Measurements from ENCODE around the gene IP6K1. TPM values are rescaled to one million over a fixed set of nuclear protein-coding genes. Genes with fewer than 3 reads are reported as not detected.
"Not testable (repeated sequence)": the region's sequence is repeated elsewhere in the genome, so short reads cannot be mapped to it uniquely, and the experiment has no call there.

Gene IP6K1
- total RNA-seq, 1 experiment from 2014 or later = 32.2 TPM

GRCh38 chr3:49750056-49750455, 36.3 kb downstream of the IP6K1 start:
- POLR2A ChIA-PET = no interaction called here
- no peak for TF ChIP-seq ZNF219 (CRISPR knock-in tag; IDR thresholded peaks at IDR 0.05; ENCODE audit: borderline replicate concordance)
- H3K36me3 Mint-ChIP-seq = peaks cover 10% of the 10 kb centered on the region
- no peaks in the 10 kb centered on the region for H3K27me3 Mint-ChIP-seq (ENCODE audit: low read depth)
- peak overlapping the region; percentile 51; the same call in 1 of the 2 replicates for H3K27ac Mint-ChIP-seq
- ATAC-seq (no peak), DNase-seq (ENCODE audit: low spot score) (no peak)
- no peaks in the 10 kb centered on the region for H3K9me3 Mint-ChIP-seq
- CTCF ChIA-PET = no interaction called here
- no peak overlapping the region for H3K4me3 Mint-ChIP-seq
- no peaks in the 10 kb centered on the region for H3K4me1 Mint-ChIP-seq

GRCh38 chr3:49748874-49749273, 37.5 kb downstream of the IP6K1 start:
- DNase-seq (ENCODE audit: low spot score); ATAC-seq; H3K9me3 Mint-ChIP-seq; POLR2A ChIA-PET; H3K4me1 Mint-ChIP-seq; H3K27ac Mint-ChIP-seq; H3K27me3 Mint-ChIP-seq (ENCODE audit: low read depth); H3K4me3 Mint-ChIP-seq: not testable (repeated sequence)
- CTCF ChIA-PET = interaction anchor here (1.2 to 1.5 kb wide), 2 partner anchors 48 to 54 kb away, joined by 4 to 7 read pairs; partner anchors contain the start of gene INKA1
- peaks cover 17% of the 10 kb centered on the region for H3K36me3 Mint-ChIP-seq

GRCh38 chr3:49747792-49748480, 38.4 kb downstream of the IP6K1 start:
- peaks cover 17% of the 10 kb centered on the region for H3K36me3 Mint-ChIP-seq
- DNase-seq (ENCODE audit: low spot score) (no peak), ATAC-seq (no peak)
- no peak overlapping the region for H3K4me3 Mint-ChIP-seq
- ChIA-PET POLR2A (interaction anchor here (0.6 kb wide), 1 partner anchor 19 kb away, joined by 5 read pairs; no protein-coding TSS in a partner anchor), CTCF (interaction anchor here (1.2 to 1.5 kb wide), 2 partner anchors 47 to 55 kb away, joined by 4 to 7 read pairs; partner anchors contain the start of gene INKA1)
- H3K4me1 Mint-ChIP-seq = no peaks in the 10 kb centered on the region
- H3K27ac Mint-ChIP-seq = peak overlapping the region; percentile 85
- no peaks in the 10 kb centered on the region for H3K27me3 Mint-ChIP-seq (ENCODE audit: low read depth)
- no peaks in the 10 kb centered on the region for H3K9me3 Mint-ChIP-seq
- TF ChIP-seq GABPB1 (CRISPR knock-in tag; IDR thresholded peaks at IDR 0.05) = peak; percentile 94
- TF ChIP-seq NR1H2 (CRISPR knock-in tag; IDR thresholded peaks at IDR 0.05) = no peak
- TF ChIP-seq ELF4 (CRISPR knock-in tag; IDR thresholded peaks at IDR 0.05; ENCODE audit: low read depth) = no peak
- TF ChIP-seq ATF3 (CRISPR knock-in tag; conservative IDR thresholded peaks at IDR 0.05) = no peak

- Mint-ChIP-seq H3K36me3 (peaks cover 17% of the 10 kb centered on the region), H3K27me3 (ENCODE audit: low read depth) (no peaks in the 10 kb centered on the region), H3K4me3 (no peak overlapping the region), H3K27ac (peak overlapping the region; percentile 60), H3K9me3 (no peaks in the 10 kb centered on the region), H3K4me1 (no peaks in the 10 kb centered on the region)
- TF ChIP-seq ZBTB43 (CRISPR knock-in tag; IDR thresholded peaks at IDR 0.05) (no peak), ERG (CRISPR knock-in tag; IDR thresholded peaks at IDR 0.05) (no peak), SP1 (CRISPR knock-in tag; conservative IDR thresholded peaks at IDR 0.05) (no peak), TEAD1 (CRISPR knock-in tag; IDR thresholded peaks at IDR 0.05) (no peak), MXD4 (CRISPR knock-in tag; IDR thresholded peaks at IDR 0.05; ENCODE audit: borderline replicate concordance) (no peak), NR3C1 (CRISPR knock-in tag; conservative IDR thresholded peaks at IDR 0.05; ENCODE audit: low read depth) (no peak), ZNF121 (CRISPR knock-in tag; IDR thresholded peaks at IDR 0.05) (no peak)
- DNase-seq (ENCODE audit: low spot score) (no peak), ATAC-seq (no peak)
- CTCF ChIA-PET = interaction anchor here (1.8 kb wide), 1 partner anchor 27 kb away, joined by 5 read pairs; the partner anchor contains the start of gene AMIGO3
- POLR2A ChIA-PET = no interaction called here
Measured at GRCh38 chr3:49745986-49746385, 40.4 kb downstream of the IP6K1 start.

GRCh38 chr3:49740427-49740826, 45.9 kb downstream of the IP6K1 start:
- Mint-ChIP-seq H3K4me1 (no peaks in the 10 kb centered on the region), H3K27ac (no peak overlapping the region), H3K4me3 (no peak overlapping the region), H3K36me3 (peaks cover 41% of the 10 kb centered on the region), H3K9me3 (peaks cover 7% of the 10 kb centered on the region; the same call in 1 of the 2 replicates), H3K27me3 (ENCODE audit: low read depth) (no peaks in the 10 kb centered on the region)
- ChIA-PET POLR2A (no interaction called here), CTCF (no interaction called here)
- ATAC-seq (no peak), DNase-seq (ENCODE audit: low spot score) (no peak)
- no peak for TF ChIP-seq RELA (CRISPR knock-in tag; IDR thresholded peaks at IDR 0.05; ENCODE audit: borderline replicate concordance)
- TF ChIP-seq ZNF232 (CRISPR knock-in tag; IDR thresholded peaks at IDR 0.05) = no peak
- TF ChIP-seq GABPB1 (CRISPR knock-in tag; IDR thresholded peaks at IDR 0.05) = no peak
- no peak for TF ChIP-seq KAT7 (CRISPR knock-in tag; IDR thresholded peaks at IDR 0.05; ENCODE audit: borderline replicate concordance)
- TF ChIP-seq SOX15 (CRISPR knock-in tag; IDR thresholded peaks at IDR 0.05) = no peak
- no peak for TF ChIP-seq NR3C1 (CRISPR knock-in tag; conservative IDR thresholded peaks at IDR 0.05; ENCODE audit: low read depth)
- no peak for TF ChIP-seq HMGXB4 (CRISPR knock-in tag; IDR thresholded peaks at IDR 0.05)
- no peak for TF ChIP-seq TCF7 (CRISPR knock-in tag; IDR thresholded peaks at IDR 0.05; ENCODE audit: low read depth)
- TF ChIP-seq ATF6 (CRISPR knock-in tag; IDR thresholded peaks at IDR 0.05) = no peak
